HG03025 (cell line): ENCODE results near the gene RGS9.
"Not testable (repeated sequence)": the region's sequence is repeated elsewhere in the genome, so short reads cannot be mapped to it uniquely, and the experiment has no call there.

Experiments used
- ATAC-seq: cut with Tn5 transposase; IDR thresholded peaks from one replicate; pipeline ENCODE4 v1.9.1; 2021; ENCODE audit warnings: mild to moderate bottlenecking, moderate library complexity; ENCODE audit not compliant: unreplicated experiment, low FRiP score

The RGS9 gene

GRCh38 chr17:65109990-65110680, 27.0 kb upstream of the RGS9 start:
- no peak for ATAC-seq

- ATAC-seq: no peak
These were observed 21.3 kb upstream of the RGS9 start for GRCh38 chr17:65115839-65116238.

- not testable (repeated sequence) for ATAC-seq
These were observed 20.7 kb upstream of the RGS9 start for GRCh38 chr17:65116515-65116914.

- ATAC-seq: no peak
These were observed 19.7 kb upstream of the RGS9 start for GRCh38 chr17:65117384-65118035.

DNA sequence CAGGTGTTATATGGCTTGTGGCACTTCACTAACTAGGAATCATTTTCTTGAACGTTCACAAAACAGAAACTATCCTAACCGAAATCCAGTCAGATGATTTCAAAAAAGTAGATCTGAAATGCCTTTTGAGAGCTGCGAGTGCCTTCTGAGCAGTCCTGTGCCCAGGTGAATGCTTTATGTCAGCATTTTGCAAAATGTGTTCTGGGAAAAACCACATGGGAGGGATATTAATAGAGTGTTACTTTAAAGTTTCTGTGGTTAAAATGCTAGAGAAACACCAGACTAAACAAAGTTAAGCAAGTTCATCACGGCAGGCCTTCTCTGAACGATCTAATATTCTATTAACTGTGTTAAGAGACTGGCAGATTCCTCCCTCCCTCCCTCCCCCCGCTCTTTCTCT, 15.8 kb upstream of the RGS9 start:
- ATAC-seq: no peak

GRCh38 chr17:65121916-65122806, 15.0 kb upstream of the RGS9 start:
- ATAC-seq: no peak

- peak; percentile 71 for ATAC-seq
These were observed 14.1 kb upstream of the RGS9 start for GRCh38 chr17:65122836-65123756.

GRCh38 chr17:65123757-65124675, 13.2 kb upstream of the RGS9 start:
- ATAC-seq: no peak

- ATAC-seq: no peak
These were observed 6.3 kb upstream of the RGS9 start for GRCh38 chr17:65130832-65131231.

DNA sequence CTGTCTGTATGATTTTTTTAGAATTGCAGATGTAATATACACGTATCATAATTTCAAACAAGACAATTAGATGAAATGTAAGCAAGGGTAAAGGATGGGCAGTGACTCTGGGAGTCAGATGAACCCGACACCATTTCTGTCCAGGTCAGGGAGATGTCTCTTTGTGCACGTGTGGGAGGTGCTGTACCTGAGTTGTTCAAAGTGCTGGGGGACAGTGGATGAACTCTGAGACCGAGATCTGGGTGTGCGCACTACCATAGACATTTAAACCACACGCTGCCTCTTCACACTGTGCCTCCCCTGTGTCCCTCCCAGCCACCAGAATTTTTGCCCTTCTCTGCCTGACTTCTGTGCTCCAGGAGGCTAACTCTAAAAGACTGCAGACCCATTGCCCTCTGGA, 5.9 kb upstream of the RGS9 start:
- no peak for ATAC-seq

- no peak for ATAC-seq
These were observed 5.2 kb upstream of the RGS9 start for GRCh38 chr17:65131946-65132345.

DNA sequence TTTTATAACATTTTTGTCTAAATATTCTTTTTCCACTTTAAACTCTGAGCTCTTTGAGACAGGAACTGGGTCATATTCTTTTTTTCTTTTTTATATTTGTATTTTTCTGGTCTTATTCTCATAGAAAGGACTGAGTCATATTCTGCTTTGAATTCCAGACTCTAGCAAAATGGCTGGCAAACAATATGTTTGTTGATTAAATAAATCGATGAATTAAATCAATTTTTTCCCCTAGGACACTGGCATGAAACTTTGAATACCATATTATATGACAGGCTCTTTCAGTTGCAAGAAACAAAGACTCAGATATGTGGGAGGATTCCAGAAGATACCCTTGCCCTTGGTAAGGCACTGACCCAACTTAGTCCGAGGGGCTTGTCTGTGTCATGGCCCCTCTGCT, 3.1 kb upstream of the RGS9 start:
- no peak for ATAC-seq

DNA sequence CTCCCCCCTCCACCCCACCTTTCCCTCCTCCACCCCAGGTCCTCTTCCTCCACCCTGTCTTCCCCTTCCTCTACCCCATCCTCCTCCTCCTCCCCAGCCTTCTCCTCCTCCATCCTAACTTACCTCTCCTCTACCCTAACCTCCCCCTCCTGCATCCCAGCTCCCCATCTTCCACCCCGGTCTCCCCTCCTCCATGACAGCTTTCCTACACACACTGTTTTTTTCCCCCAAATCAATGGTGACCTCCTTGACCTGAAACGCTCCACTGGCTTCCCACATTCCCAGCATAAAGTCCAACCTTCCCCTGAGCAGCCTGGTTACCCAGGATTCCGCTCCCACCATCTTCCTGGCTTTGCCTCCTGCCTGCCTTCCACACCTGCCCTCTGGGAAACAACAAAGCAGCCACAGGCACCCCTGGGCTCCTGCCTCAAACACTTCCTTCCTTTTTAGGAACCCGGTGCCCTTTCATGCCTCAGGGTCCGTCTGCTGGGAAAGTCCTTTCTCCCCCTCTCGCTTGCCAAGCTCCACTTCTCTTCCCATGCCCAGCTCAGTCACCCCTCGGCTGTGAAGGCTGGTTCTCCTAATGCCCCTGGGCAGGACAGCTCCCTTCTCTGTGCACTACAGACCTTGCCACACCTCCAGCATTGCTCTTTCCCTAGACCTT, 2.1 kb downstream of the RGS9 start:
- no peak for ATAC-seq

DNA sequence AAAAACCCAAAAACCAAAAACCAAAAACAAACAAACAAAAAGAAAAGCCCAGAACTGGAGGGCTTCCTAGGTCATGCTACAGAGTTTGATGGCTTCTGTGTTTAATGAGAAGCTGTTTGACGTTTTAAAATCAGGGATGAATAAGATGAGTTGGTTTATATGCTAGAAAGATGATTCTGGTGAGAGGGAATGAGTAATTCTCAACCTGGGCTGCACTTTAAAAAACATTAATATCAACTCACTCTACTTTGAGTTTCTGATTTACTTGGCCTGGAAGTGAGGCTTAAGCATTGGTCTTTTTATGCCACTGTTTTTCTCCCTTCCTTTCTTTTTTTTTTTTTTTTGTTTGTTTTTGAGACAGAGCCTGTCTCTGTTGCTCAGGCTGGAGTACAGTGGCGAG, 5.1 kb downstream of the RGS9 start:
- ATAC-seq: no peak

DNA sequence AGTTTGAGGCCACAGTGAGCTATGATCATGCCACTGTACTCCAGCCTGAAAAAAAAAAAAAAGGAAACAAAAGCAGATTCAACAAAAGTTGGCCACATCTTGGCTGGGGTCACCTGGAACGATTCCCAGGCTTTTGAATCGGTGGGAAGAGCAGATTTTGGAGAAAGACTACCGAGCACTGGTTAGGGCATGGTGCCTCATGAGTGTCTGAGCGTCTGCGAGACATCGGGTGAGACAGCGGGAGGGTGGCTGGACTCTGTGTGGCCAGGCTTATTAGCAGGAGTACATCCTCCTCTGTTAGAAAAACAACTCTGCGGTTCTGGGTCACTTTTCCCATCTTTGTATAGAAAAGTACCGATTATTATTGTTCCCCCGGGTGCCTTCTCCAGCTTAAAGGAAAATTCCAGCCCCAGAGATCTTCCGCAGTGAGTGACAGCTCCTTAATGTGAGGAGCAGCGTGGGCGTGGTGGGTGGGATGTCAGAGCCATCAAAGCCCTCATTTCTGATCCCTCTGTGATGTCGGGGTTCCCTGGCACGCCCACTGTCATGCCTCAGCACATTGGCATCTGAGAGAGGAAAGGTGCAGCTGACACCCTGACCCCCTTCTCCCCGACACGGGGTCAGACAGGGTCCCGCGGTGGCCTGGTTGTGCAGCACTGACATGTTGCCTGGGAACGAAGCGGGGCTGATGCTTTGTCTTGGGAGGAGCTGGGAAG, 6.9 kb downstream of the RGS9 start:
- ATAC-seq: no peak

DNA sequence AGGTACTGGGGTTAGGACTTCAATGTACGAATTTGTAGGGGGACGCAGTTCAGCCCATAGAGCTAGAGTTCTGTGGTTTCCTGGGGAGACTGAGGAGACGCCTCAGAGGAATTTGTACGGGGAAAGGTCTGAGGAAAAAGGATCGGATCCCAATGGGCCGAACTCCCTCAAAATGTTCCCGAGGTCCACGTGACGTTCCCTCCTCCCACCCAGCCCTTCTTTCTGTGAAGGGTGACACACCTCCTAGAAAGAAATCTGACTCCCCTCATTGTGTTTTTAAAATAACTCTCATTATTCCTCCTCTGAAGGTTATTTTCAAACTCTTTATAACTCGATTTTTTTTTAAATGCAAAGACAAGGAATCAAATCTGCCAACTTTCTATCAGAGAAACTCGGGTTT, 8.6 kb downstream of the RGS9 start:
- ATAC-seq: no peak

DNA sequence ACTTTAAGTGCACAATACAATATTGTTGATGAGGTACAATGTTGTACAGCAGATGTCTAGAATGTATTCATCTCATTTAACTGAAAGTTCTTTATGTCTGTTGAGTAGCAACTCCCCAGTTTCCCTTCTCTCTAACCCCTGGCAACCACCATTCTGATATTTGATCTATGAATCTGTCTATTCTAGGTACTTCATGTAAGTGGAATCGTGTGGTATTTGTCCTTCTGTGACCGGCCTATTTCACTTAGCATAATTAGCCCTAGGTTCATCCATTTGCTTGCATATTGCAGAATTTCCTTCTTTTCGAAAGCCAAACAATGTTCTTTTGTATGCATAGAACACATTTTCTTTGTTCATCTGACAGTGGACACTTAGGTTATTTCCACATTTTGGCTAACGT, 10.8 kb downstream of the RGS9 start:
- no peak for ATAC-seq
